H1 (cell line): ENCODE results near the gene ORAI1. TPM values are rescaled to one million over a fixed set of nuclear protein-coding genes. Genes with fewer than 3 reads are reported as not detected.
A peak's percentile ranks its signal among the peaks of the same experiment; 100 is the strongest.

Source experiments
- BACH1 ChIP-seq: IDR thresholded peaks from 2 replicates; pipeline ENCODE4 v1.6.1; 2012; ENCODE audit warnings: low read length, improper control_type of control experiment
- CEBPB ChIP-seq: IDR thresholded peaks from 2 replicates; pipeline ENCODE4 v1.6.1; 2012; ENCODE audit warnings: low read depth, low read length
- CREB1 ChIP-seq: IDR thresholded peaks from 2 replicates; pipeline ENCODE4 v1.6.1; 2012; ENCODE audit warnings: inconsistent platforms
- E2F6 ChIP-seq: IDR thresholded peaks from 2 replicates; pipeline ENCODE4 v1.6.1; 2012; ENCODE audit warnings: inconsistent platforms
- JUND ChIP-seq: IDR thresholded peaks from 2 replicates; pipeline ENCODE4 v1.6.1; 2011; ENCODE audit warnings: mild to moderate bottlenecking, improper control_type of control experiment, low read length
- KDM4A ChIP-seq: IDR thresholded peaks from one replicate; pipeline ENCODE4 v1.7.1; 2012; ENCODE audit warnings: low read depth, mild to moderate bottlenecking, moderate library complexity, low read length, inconsistent platforms; ENCODE audit not compliant: severe bottlenecking
- MAX ChIP-seq: IDR thresholded peaks from 2 replicates; pipeline ENCODE4 v1.6.1; 2012; ENCODE audit warnings: inconsistent platforms
- PHF8 ChIP-seq: fragments of 200-600 bp; sonication (generic); conservative IDR thresholded peaks from 2 replicates; pipeline ENCODE4 v1.7.1; 2012; ENCODE audit warnings: low read depth, mild to moderate bottlenecking, inconsistent platforms, low read length, moderate library complexity
- POLR2AphosphoS5 ChIP-seq: IDR thresholded peaks from 2 replicates; pipeline ENCODE4 v1.6.1; 2011; ENCODE audit warnings: low read depth, low read length
- POU5F1 ChIP-seq: IDR thresholded peaks from 2 replicates; pipeline ENCODE4 v1.6.1; 2011; ENCODE audit warnings: low read depth, mild to moderate bottlenecking, low read length, moderate library complexity
- TBP ChIP-seq: IDR thresholded peaks from 2 replicates; pipeline ENCODE4 v1.6.1; 2011; ENCODE audit warnings: low read depth, low read length, improper control_type of control experiment
- polyA plus RNA-seq, 7 experiments: library from polyadenylated mRNA; depleted of rRNA in 3 of 7; stranded (reverse) in 5 of 7; unstranded in 2 of 7; fragments of >200 nt in 5 of 7; fragments of 200-250 nt in 2 of 7; gene quantifications; 1 replicate in 5 of 7; 2 replicates in 1 of 7; 4 replicates in 1 of 7; pipeline versions ENCODE4 v1.2.1 to v1.2.3, GENCODE V29; 2011 to 2013; ENCODE audit warnings: missing spikeins in 2 of 7, mixed read lengths in 2 of 7
- total RNA-seq: library from RNA; stranded (reverse); fragmentation: NEBNext Ultra II Directional; extraction: Animal tissue kit (Norgen Biotek cat#: 25700); gene quantifications from 2 replicates; pipeline ENCODE4 v1.2.1, GENCODE V29; 2021

The ORAI1 gene
- total and polyA plus RNA-seq, 2 of the 8 experiments (the other 6 are each of a cell fraction or from before 2014, with no cell fraction given), result 29.9 to 71.5 TPM

- TF ChIP-seq CEBPB (peak; percentile 66), TBP (peak; percentile 30; the same call in 1 of the 2 replicates), POLR2AphosphoS5 (peak; percentile 39), KDM4A (peak; percentile 35), POU5F1 (no peak), PHF8 (peak; percentile 43; the same call in 1 of the 2 replicates), MAX (peak; percentile 88), CREB1 (peak; percentile 50; the same call in 1 of the 2 replicates), JUND (no peak), BACH1 (no peak), E2F6 (peak; percentile 51; the same call in 1 of the 2 replicates)
Observed at GRCh38 chr12:121578230-121579189, 47.8 kb upstream of the ORAI1 start (continued).
